GM21381 (cell line): Measurements from ENCODE around the gene AHRR.
"Not testable (repeated sequence)": the region's sequence is repeated elsewhere in the genome, so short reads cannot be mapped to it uniquely, and the experiment has no call there.

Source experiments
- ATAC-seq: cut with Tn5 transposase; IDR thresholded peaks from one replicate; pipeline ENCODE4 v1.9.1; 2021; ENCODE audit warnings: mild to moderate bottlenecking, moderate library complexity; ENCODE audit not compliant: unreplicated experiment

AHRR gene

GRCh38 chr5:405421-405820 lies 83.9 kb downstream of the AHRR start:
- no peak for ATAC-seq

- no peak for ATAC-seq
Measured at GRCh38 chr5:406041-406440, 84.5 kb downstream of the AHRR start.

GRCh38 chr5:407051-407450 lies 85.5 kb downstream of the AHRR start:
- ATAC-seq: no peak

- ATAC-seq: no peak
Measured at GRCh38 chr5:407801-408268, 86.3 kb downstream of the AHRR start.

GRCh38 chr5:410911-411517 lies 89.5 kb downstream of the AHRR start:
- no peak for ATAC-seq

GRCh38 chr5:411728-412127 lies 90.2 kb downstream of the AHRR start:
- ATAC-seq: no peak

GRCh38 chr5:414991-415927 lies 93.7 kb downstream of the AHRR start:
- ATAC-seq: not testable (repeated sequence)

GRCh38 chr5:415928-416635 lies 94.6 kb downstream of the AHRR start:
- ATAC-seq: no peak

- ATAC-seq: no peak
Measured at GRCh38 chr5:416636-416960, 95.1 kb downstream of the AHRR start.

GRCh38 chr5:417301-418161 lies 96.0 kb downstream of the AHRR start:
- no peak for ATAC-seq

GRCh38 chr5:418162-419121 lies 96.9 kb downstream of the AHRR start:
- ATAC-seq: no peak

- ATAC-seq: no peak
Measured at GRCh38 chr5:419970-420369, 98.5 kb downstream of the AHRR start.

- ATAC-seq: no peak
Measured at GRCh38 chr5:420632-421286, 99.2 kb downstream of the AHRR start.

GRCh38 chr5:421287-421880 lies 99.9 kb downstream of the AHRR start:
- no peak for ATAC-seq

- no peak for ATAC-seq
Measured at GRCh38 chr5:421901-422300, 100.4 kb downstream of the AHRR start.

GRCh38 chr5:422323-423232 lies 101.1 kb downstream of the AHRR start:
- ATAC-seq: no peak

GRCh38 chr5:423233-423565 lies 101.7 kb downstream of the AHRR start:
- no peak for ATAC-seq
